ENCODE data around the gene ALDOB. TPM values are rescaled to one million over a fixed set of nuclear protein-coding genes. Genes with fewer than 3 reads are reported as not detected.

The ALDOB gene
- total RNA-seq, 1 donor: not detected

- Histone ChIP-seq H3K4me1 (ENCODE audit: insufficient read depth, low read length) (no peaks in the 10 kb centered on the region), H3K79me2 (ENCODE audit: insufficient read depth, low read length) (no peaks in the 10 kb centered on the region), H3K27ac (ENCODE audit: low read depth, low read length) (no peak overlapping the region), H2AFZ (ENCODE audit: low read length) (no peak overlapping the region), H4K20me1 (ENCODE audit: insufficient read depth, low read length) (no peaks in the 10 kb centered on the region), H3K36me3 (ENCODE audit: insufficient read depth, low read length) (no peaks in the 10 kb centered on the region), H3K9me3 (ENCODE audit: low read depth, low read length) (no peaks in the 10 kb centered on the region), H3K4me2 (ENCODE audit: insufficient read depth, low read length) (no peak overlapping the region), H3K27me3 (ENCODE audit: insufficient read depth, low read length) (no peaks in the 10 kb centered on the region), H3K4me3 (ENCODE audit: insufficient read depth, low read length) (no peak overlapping the region)
- no peak for TF ChIP-seq CTCF (IDR thresholded peaks at IDR 0.05; ENCODE audit: extremely low read depth, low read depth, low read length)
- DNase-seq (ENCODE audit: insufficient read length, low spot score, missing footprints): no peak
Measured at GRCh38 chr9:101383361-101383760, 52.2 kb downstream of the ALDOB start.

GRCh38 chr9:101381833-101382342, 53.7 kb downstream of the ALDOB start:
- peaks cover under 1% of the 10 kb centered on the region for H3K4me1 ChIP-seq (ENCODE audit: insufficient read depth, low read length)

GRCh38 chr9:101381118-101381517, 54.5 kb downstream of the ALDOB start:
- Histone ChIP-seq H3K9me3 (ENCODE audit: low read depth, low read length) (no peaks in the 10 kb centered on the region), H3K27me3 (ENCODE audit: insufficient read depth, low read length) (no peaks in the 10 kb centered on the region), H3K4me3 (ENCODE audit: insufficient read depth, low read length) (no peak overlapping the region), H2AFZ (ENCODE audit: low read length) (no peak overlapping the region), H3K27ac (ENCODE audit: low read depth, low read length) (no peak overlapping the region), H4K20me1 (ENCODE audit: insufficient read depth, low read length) (no peaks in the 10 kb centered on the region), H3K36me3 (ENCODE audit: insufficient read depth, low read length) (no peaks in the 10 kb centered on the region), H3K79me2 (ENCODE audit: insufficient read depth, low read length) (no peaks in the 10 kb centered on the region), H3K4me1 (ENCODE audit: insufficient read depth, low read length) (peaks cover 5% of the 10 kb centered on the region), H3K4me2 (ENCODE audit: insufficient read depth, low read length) (no peak overlapping the region)
- TF ChIP-seq CTCF (IDR thresholded peaks at IDR 0.05; ENCODE audit: extremely low read depth, low read depth, low read length): no peak
- DNase-seq (ENCODE audit: insufficient read length, low spot score, missing footprints): no peak

More at GRCh38 chr9:101381833-101382342, 53.7 kb downstream of the ALDOB start:
- H2AFZ ChIP-seq (ENCODE audit: low read length): no peak overlapping the region
- H3K9me3 ChIP-seq (ENCODE audit: low read depth, low read length): no peaks in the 10 kb centered on the region
- H3K36me3 ChIP-seq (ENCODE audit: insufficient read depth, low read length): no peaks in the 10 kb centered on the region
- H3K4me2 ChIP-seq (ENCODE audit: insufficient read depth, low read length): no peak overlapping the region
- no peak for TF ChIP-seq CTCF (IDR thresholded peaks at IDR 0.05; ENCODE audit: extremely low read depth, low read depth, low read length)
- DNase-seq (ENCODE audit: insufficient read length, low spot score, missing footprints): no peak
- no peak overlapping the region for H3K27ac ChIP-seq (ENCODE audit: low read depth, low read length)
- H3K27me3 ChIP-seq (ENCODE audit: insufficient read depth, low read length): no peaks in the 10 kb centered on the region
- H4K20me1 ChIP-seq (ENCODE audit: insufficient read depth, low read length): no peaks in the 10 kb centered on the region
- H3K79me2 ChIP-seq (ENCODE audit: insufficient read depth, low read length): no peaks in the 10 kb centered on the region
- no peak overlapping the region for H3K4me3 ChIP-seq (ENCODE audit: insufficient read depth, low read length)

- Histone ChIP-seq H2AFZ (ENCODE audit: low read length) (no peak overlapping the region), H3K79me2 (ENCODE audit: insufficient read depth, low read length) (no peaks in the 10 kb centered on the region), H3K4me3 (ENCODE audit: insufficient read depth, low read length) (no peak overlapping the region), H3K36me3 (ENCODE audit: insufficient read depth, low read length) (no peaks in the 10 kb centered on the region), H3K4me2 (ENCODE audit: insufficient read depth, low read length) (no peak overlapping the region), H3K4me1 (ENCODE audit: insufficient read depth, low read length) (peaks cover 11% of the 10 kb centered on the region), H3K27ac (ENCODE audit: low read depth, low read length) (no peak overlapping the region), H3K27me3 (ENCODE audit: insufficient read depth, low read length) (no peaks in the 10 kb centered on the region), H4K20me1 (ENCODE audit: insufficient read depth, low read length) (no peaks in the 10 kb centered on the region), H3K9me3 (ENCODE audit: low read depth, low read length) (no peaks in the 10 kb centered on the region)
- TF ChIP-seq CTCF (IDR thresholded peaks at IDR 0.05; ENCODE audit: extremely low read depth, low read depth, low read length): no peak
- no peak for DNase-seq (ENCODE audit: insufficient read length, low spot score, missing footprints)
Measured at GRCh38 chr9:101380295-101380694, 55.3 kb downstream of the ALDOB start.

All from osteoblast (primary cell).